ENCODE data around the gene TGFBRAP1.

- TF ChIP-seq GATA3 (IDR thresholded peaks at IDR 0.05; ENCODE audit: low read depth, low read length), result no peak
- TF ChIP-seq GATA2 (IDR thresholded peaks at IDR 0.05; ENCODE audit: low read depth, low read length), result no peak
Measured at GRCh38 chr2:105261061-105261460, 68.5 kb downstream of the TGFBRAP1 start.
